ENCODE results near the gene GSE1. TPM values are rescaled to one million over a fixed set of nuclear protein-coding genes. Genes with fewer than 3 reads are reported as not detected.

GSE1 gene
- total RNA-seq, 1 donor, result 23.1 TPM

DNA sequence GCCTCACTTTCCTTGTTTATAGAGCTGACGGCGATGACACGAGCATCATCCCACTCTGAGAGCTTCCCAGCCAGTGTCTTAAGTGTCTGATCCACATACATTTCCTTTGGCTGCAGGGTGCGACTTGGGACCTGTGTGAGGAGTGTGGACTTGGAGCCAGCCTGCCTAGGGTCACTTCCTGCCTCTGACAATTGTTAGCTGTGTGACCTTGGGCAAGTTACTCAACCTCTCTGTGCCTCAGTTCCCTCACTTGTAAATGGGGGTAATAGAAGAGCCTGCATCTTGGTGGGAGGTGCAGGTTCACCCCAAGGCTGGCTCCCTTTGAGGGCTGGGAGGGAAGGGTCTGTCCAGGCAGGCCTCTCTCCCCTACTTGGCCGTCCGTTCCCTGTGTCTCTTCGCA is 27.4 kb upstream of the GSE1 start:
- TF ChIP-seq, protein P1, sequence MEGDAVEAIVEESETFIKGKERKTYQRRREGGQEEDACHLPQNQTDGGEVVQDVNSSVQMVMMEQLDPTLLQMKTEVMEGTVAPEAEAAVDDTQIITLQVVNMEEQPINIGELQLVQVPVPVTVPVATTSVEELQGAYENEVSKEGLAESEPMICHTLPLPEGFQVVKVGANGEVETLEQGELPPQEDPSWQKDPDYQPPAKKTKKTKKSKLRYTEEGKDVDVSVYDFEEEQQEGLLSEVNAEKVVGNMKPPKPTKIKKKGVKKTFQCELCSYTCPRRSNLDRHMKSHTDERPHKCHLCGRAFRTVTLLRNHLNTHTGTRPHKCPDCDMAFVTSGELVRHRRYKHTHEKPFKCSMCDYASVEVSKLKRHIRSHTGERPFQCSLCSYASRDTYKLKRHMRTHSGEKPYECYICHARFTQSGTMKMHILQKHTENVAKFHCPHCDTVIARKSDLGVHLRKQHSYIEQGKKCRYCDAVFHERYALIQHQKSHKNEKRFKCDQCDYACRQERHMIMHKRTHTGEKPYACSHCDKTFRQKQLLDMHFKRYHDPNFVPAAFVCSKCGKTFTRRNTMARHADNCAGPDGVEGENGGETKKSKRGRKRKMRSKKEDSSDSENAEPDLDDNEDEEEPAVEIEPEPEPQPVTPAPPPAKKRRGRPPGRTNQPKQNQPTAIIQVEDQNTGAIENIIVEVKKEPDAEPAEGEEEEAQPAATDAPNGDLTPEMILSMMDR (IDR thresholded peaks at IDR 0.05; ENCODE audit: insufficient read depth, low read length), result no peak
- no peak overlapping the region for H3K4me3 ChIP-seq (ENCODE audit: low read depth, low read length)
- DNase-seq (ENCODE audit: low read depth), result no peak

DNA sequence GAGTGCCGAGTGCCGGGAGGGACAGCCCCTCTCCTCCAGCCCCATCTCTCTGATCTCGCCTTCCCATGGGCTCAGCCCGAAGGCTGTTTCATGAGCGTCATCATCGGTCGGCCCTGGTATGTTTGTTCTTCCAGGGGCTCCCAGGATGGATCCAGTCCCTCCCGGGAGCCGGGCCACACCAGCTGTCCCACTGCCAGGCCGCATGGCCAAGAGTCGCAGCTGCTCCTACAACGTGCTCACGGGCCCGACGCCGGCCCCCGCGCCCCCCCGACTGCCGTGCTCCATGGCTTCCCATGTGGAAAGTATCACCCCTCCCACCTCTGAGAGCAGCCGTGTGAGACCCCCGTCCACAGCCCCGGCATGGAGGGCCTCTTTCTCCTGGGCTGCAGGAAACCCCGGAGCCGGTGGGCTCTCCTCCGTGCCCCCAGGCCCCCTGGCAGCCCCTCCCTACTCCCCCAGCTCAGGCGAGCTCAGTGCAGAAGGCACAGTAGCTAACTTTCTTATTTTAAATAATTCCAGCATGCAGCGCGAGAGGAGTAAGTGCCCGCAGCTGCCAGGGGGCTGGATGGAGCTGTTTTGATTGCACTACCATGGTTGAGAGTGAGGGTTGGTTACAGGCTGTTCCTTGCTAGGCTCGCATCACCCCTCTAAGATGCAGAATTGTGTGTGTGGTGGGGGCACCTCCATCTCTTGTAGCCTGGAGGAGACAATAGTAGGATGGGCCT is 26.6 kb upstream of the GSE1 start:
- peak; percentile 33 for DNase-seq (ENCODE audit: low read depth)
- no peak overlapping the region for H3K4me3 ChIP-seq (ENCODE audit: low read depth, low read length)
- TF ChIP-seq, protein P1 (IDR thresholded peaks at IDR 0.05; ENCODE audit: insufficient read depth, low read length), result no peak

DNA sequence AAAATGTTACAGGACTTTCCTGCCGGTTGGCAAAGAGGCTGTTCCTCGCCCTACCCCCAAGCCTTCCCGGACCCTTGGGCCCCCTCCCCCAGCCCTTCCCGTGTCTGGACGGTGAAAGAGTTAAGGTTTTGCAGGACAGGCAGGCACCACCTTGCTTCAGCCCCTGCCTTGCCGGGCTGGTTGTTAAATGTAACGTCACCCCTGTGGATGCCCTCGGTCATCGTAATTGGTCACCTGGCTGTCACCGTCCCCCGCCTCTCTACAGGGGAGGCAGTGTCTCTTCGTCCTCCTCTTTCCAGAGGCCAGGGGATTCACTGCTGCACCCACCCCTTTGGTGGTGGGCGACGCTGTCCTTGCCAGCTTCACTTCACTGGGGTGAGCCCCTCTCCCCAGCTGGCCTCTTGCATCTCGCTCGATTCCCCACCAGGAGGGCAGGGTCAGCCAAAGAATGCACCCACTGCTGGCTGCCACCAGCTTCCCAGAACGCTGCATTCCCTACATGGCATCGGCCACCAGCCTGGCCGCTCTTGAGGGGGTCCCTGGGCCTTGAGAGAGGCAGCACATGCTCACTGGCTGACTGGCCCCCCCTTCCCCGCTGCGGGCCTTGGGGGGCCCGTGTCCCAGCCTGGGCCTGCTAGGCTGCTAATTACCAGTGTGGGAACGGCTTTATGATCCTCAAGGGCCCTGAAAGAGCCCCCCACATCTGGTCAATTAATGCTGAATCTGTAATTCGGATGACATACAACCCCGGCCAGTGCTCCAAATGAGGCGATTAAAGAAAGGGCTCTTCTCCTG is 25.2 kb upstream of the GSE1 start:
- no peak overlapping the region for H3K4me3 ChIP-seq (ENCODE audit: low read depth, low read length)
- no peak for DNase-seq (ENCODE audit: low read depth)
- TF ChIP-seq, protein P1 (IDR thresholded peaks at IDR 0.05; ENCODE audit: insufficient read depth, low read length), result no peak

DNA sequence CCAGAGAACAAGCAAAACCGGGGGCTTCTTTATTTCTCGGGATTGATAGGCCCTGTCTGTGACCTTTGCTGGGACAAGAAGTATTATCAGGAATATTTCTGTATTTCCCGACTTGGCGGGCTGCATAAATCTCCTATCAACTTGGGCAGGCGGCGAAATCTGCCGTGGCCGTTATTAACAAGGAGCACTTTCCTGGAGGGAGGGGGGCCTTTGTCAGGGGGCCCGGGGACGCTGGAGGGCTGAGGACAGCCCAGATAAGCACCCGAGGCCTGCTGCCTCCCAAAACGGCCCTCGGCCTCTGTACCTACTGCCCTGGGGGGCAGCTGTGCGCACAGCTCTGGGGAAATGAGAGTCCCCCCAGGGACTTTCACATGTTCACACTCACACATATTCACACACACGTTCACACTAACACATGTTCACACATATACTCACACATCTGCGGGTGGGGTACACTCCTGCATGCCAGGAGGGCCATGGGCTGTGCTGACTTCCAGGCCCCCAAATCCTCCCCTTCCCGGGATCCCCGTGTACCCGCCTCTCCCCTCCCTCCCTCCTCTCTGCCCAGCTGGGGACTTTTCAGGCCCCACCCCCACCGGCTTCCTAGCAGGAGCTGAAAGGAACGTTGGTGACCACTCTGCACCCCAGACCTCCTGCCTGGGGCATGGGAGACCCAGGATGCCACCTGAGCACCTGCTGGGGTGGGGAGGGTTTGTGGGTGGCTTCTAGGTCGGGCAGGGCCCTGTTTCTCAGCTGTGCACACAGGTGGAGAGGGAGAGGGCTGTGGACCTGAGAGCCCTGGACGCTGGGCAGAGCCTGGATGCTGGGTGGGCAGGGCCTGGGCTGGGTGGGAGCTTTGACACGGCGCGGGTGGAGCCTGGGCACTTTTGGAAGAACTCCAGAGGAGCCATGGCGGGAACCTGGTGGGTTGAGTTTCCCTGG is 24.3 kb upstream of the GSE1 start:
- DNase-seq (ENCODE audit: low read depth), result no peak
- TF ChIP-seq, protein P1 (IDR thresholded peaks at IDR 0.05; ENCODE audit: insufficient read depth, low read length), result no peak
- H3K4me3 ChIP-seq (ENCODE audit: low read depth, low read length), result no peak overlapping the region

DNA sequence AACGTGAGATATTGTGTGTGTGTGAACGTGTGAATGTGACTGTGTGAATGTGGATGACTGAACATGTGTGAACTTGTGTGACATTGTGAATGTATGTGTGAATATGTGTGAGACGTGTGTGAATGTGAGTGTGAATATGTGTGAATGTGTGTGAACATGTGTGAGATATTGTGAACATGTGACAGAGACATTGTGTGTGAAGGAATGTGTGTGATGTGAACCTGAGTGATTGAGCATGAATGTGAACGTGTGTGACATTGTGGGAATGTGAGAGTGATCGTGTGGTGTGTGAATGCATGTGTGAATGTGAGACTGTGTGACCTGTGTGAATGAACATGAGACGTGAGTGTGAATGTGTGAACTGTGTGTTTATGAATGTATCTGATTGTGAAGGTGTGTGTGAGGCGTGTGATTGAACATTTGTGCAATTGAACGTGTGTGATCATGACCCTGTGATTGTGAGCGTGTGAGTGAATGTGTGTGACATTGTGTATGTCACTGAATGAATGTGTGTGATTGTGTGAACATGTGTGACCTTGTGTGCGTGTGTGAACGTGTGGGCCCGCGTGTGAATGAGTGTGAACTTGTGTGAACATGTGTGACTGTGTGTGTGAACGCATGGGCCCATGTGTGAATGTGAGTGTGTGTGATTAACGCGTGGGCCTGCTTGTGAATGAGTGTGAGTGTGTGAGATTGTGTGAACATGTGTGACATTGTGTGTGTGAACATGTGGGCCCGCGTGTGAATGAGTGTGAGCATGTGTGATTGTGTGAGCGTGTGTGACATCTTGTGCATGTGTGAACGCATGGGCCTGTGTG is 23.2 kb upstream of the GSE1 start:
- H3K4me3 ChIP-seq (ENCODE audit: low read depth, low read length), result no peak overlapping the region
- TF ChIP-seq, protein P1 (IDR thresholded peaks at IDR 0.05; ENCODE audit: insufficient read depth, low read length), result no peak
- DNase-seq (ENCODE audit: low read depth), result no peak

DNA sequence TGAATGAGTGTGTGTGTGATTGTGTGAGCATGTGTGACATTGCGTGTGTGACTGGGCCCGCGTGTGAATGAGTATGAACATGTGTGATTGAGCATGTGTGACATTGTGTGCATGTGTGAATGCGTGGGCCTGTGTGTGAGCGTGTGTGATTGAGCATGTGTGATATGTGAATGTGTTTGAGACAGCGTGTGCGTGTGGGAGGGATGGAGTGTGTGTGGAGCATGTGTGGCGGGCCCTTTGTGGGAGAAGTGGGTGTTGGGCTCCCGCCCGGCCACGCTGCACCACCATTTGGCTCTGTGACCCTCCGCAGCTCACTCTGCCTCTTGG is 22.7 kb upstream of the GSE1 start:
- H3K4me3 ChIP-seq (ENCODE audit: low read depth, low read length), result no peak overlapping the region
- DNase-seq (ENCODE audit: low read depth), result no peak
- TF ChIP-seq, protein P1 (IDR thresholded peaks at IDR 0.05; ENCODE audit: insufficient read depth, low read length), result no peak
